ENCODE measurements around the gene CKAP4. TPM values are rescaled to one million over a fixed set of nuclear protein-coding genes. Genes with fewer than 3 reads are reported as not detected.

Gene CKAP4
- total and polyA plus RNA-seq, 2 of the 13 experiments (the other 11 are each of a cell fraction or from before 2014, with no cell fraction given), result 39.2 to 70.2 TPM

- TF ChIP-seq, protein P1, sequence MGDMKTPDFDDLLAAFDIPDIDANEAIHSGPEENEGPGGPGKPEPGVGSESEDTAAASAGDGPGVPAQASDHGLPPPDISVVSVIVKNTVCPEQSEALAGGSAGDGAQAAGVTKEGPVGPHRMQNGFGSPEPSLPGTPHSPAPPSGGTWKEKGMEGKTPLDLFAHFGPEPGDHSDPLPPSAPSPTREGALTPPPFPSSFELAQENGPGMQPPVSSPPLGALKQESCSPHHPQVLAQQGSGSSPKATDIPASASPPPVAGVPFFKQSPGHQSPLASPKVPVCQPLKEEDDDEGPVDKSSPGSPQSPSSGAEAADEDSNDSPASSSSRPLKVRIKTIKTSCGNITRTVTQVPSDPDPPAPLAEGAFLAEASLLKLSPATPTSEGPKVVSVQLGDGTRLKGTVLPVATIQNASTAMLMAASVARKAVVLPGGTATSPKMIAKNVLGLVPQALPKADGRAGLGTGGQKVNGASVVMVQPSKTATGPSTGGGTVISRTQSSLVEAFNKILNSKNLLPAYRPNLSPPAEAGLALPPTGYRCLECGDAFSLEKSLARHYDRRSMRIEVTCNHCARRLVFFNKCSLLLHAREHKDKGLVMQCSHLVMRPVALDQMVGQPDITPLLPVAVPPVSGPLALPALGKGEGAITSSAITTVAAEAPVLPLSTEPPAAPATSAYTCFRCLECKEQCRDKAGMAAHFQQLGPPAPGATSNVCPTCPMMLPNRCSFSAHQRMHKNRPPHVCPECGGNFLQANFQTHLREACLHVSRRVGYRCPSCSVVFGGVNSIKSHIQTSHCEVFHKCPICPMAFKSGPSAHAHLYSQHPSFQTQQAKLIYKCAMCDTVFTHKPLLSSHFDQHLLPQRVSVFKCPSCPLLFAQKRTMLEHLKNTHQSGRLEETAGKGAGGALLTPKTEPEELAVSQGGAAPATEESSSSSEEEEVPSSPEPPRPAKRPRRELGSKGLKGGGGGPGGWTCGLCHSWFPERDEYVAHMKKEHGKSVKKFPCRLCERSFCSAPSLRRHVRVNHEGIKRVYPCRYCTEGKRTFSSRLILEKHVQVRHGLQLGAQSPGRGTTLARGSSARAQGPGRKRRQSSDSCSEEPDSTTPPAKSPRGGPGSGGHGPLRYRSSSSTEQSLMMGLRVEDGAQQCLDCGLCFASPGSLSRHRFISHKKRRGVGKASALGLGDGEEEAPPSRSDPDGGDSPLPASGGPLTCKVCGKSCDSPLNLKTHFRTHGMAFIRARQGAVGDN (CRISPR knock-in tag; IDR thresholded peaks at IDR 0.05), result no peak
- TF ChIP-seq REST (IDR thresholded peaks at IDR 0.05; ENCODE audit: borderline replicate concordance in 1 of 2, low read depth in 1 of 2, low read length in 2 of 2) (no peak), TCF7 (IDR thresholded peaks at IDR 0.05; ENCODE audit: low read depth) (peak; percentile 49; the same call in 1 of the 2 replicates), TEF (CRISPR knock-in tag; IDR thresholded peaks at IDR 0.05) (no peak), ATM (IDR thresholded peaks at IDR 0.05; ENCODE audit: borderline replicate concordance) (no peak), ASH2L (IDR thresholded peaks at IDR 0.05; ENCODE audit: insufficient read length, low read depth, low read length) (no peak), JARID2 (CRISPR knock-in tag; IDR thresholded peaks at IDR 0.05; ENCODE audit: insufficient replicate concordance) (no peak), ZNF142 (CRISPR knock-in tag; IDR thresholded peaks at IDR 0.05) (no peak), RFX1 (IDR thresholded peaks at IDR 0.05) (no peak; the same call in 1 of the 2 replicates), KLF12 (CRISPR knock-in tag; IDR thresholded peaks at IDR 0.05; ENCODE audit: borderline replicate concordance) (no peak), KDM1A (CRISPR knock-in tag; IDR thresholded peaks at IDR 0.05) (no peak), PPARG (CRISPR knock-in tag; conservative IDR thresholded peaks at IDR 0.05) (no peak), PHF20 (CRISPR knock-in tag; IDR thresholded peaks at IDR 0.05) (no peak), ZNF703 (CRISPR knock-in tag; IDR thresholded peaks at IDR 0.05; ENCODE audit: borderline replicate concordance) (no peak), SCMH1 (CRISPR knock-in tag; IDR thresholded peaks at IDR 0.05; ENCODE audit: borderline replicate concordance) (no peak), MLLT10 (CRISPR knock-in tag; IDR thresholded peaks at IDR 0.05) (no peak)
Measured at GRCh38 chr12:106195621-106196027, 52.2 kb downstream of the CKAP4 start (continued).

All from HepG2 (cell line).